NK-92 treated with Interleukin-12 subunit alpha and Interleukin-12 subunit beta, amount 100 ng/mL, for 24 hours (cell line): ENCODE measurements around the gene EEF1B2.
"Not testable (repeated sequence)": the region's sequence is repeated elsewhere in the genome, so short reads cannot be mapped to it uniquely, and the experiment has no call there.

Experiments used
- DNase-seq: peaks from one replicate; lab custom pipeline; 2025; lab: John Stamatoyannopoulos, UW

Gene EEF1B2

GRCh38 chr2:206159346-206160124 is at the start of gene EEF1B2, which contains the start of gene NDUFS1:
Gene EEF1B2, plus strand, starts transcription at chr2:206159895. Its CDS starts 85 bp downstream, at chr2:206159980.
Gene NDUFS1, minus strand, starts transcription at chr2:206159444. Its CDS starts 5,766 bp downstream, at chr2:206153678.
- DNase-seq = peak; percentile 93

GRCh38 chr2:206112108-206112507 is 47.6 kb upstream of the EEF1B2 start:
- DNase-seq = no peak

GRCh38 chr2:206112846-206113547 is 46.7 kb upstream of the EEF1B2 start:
- DNase-seq = no peak

GRCh38 chr2:206115026-206115578 is 44.6 kb upstream of the EEF1B2 start:
- no peak for DNase-seq

GRCh38 chr2:206116278-206116677 is 43.4 kb upstream of the EEF1B2 start:
- DNase-seq = no peak

- not testable (repeated sequence) for DNase-seq
Measured at GRCh38 chr2:206122569-206122968, 37.1 kb upstream of the EEF1B2 start.

GRCh38 chr2:206125901-206126300 is 33.8 kb upstream of the EEF1B2 start:
- DNase-seq = no peak

- no peak for DNase-seq
Measured at GRCh38 chr2:206127656-206128055, 32.0 kb upstream of the EEF1B2 start.

- DNase-seq = no peak
Measured at GRCh38 chr2:206143451-206143850, 16.2 kb upstream of the EEF1B2 start.

GRCh38 chr2:206144383-206144782 is 15.3 kb upstream of the EEF1B2 start:
- no peak for DNase-seq

GRCh38 chr2:206145665-206146064 is 14.0 kb upstream of the EEF1B2 start:
- DNase-seq = no peak

GRCh38 chr2:206149330-206149729 is 10.4 kb upstream of the EEF1B2 start:
- DNase-seq = no peak

- DNase-seq = no peak
Measured at GRCh38 chr2:206150168-206150567, 9.5 kb upstream of the EEF1B2 start.

GRCh38 chr2:206150631-206151030 is 9.1 kb upstream of the EEF1B2 start:
- no peak for DNase-seq

GRCh38 chr2:206154197-206154596 is 5.5 kb upstream of the EEF1B2 start:
- DNase-seq = no peak

GRCh38 chr2:206157014-206157413 is 2.7 kb upstream of the EEF1B2 start:
- DNase-seq = not testable (repeated sequence)

GRCh38 chr2:206158563-206159345 is 941 bp upstream of the EEF1B2 start:
- no peak for DNase-seq

GRCh38 chr2:206160125-206160806 is 571 bp downstream of the EEF1B2 start:
- no peak for DNase-seq

GRCh38 chr2:206160807-206161179 is 1.1 kb downstream of the EEF1B2 start:
- no peak for DNase-seq

GRCh38 chr2:206162401-206162800 is 2.7 kb downstream of the EEF1B2 start:
- not testable (repeated sequence) for DNase-seq

GRCh38 chr2:206163251-206163880 is 3.7 kb downstream of the EEF1B2 start:
- DNase-seq = no peak
